ENCODE measurements around the gene CDK19. TPM values are rescaled to one million over a fixed set of nuclear protein-coding genes. Genes with fewer than 3 reads are reported as not detected.

Gene CDK19
- total RNA-seq, 1 donor from 2014 or later: 21.8 TPM

DNA sequence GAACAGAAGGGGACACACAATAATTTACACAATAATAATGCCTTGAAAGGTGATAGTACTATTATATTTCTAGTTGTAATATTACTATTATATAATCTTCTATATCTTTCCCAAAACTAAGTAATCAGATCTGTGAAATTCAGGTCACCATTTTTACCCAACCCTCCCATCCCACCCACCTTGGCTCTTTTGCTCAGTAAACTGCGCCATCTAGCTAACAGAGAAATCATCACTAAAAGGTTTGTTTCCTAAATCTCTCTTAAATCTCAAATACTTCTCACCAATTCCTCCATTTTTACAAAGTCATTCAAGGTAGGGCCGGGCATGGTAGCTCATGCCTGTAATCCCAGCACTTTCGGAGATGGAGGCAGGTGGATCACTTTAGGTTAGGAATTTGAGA, 83.4 kb downstream of the CDK19 start:
- Histone ChIP-seq H3K9me3 (ENCODE audit: insufficient read depth, low read depth, low read length) (no peaks in the 10 kb centered on the region), H2AFZ (ENCODE audit: low read depth, low read length) (no peak overlapping the region), H3K27me3 (ENCODE audit: insufficient read depth, low read length) (no peaks in the 10 kb centered on the region), H3K27ac (ENCODE audit: low read depth, low read length) (no peak overlapping the region), H4K20me1 (ENCODE audit: insufficient read depth, low read length) (no peaks in the 10 kb centered on the region), H3K4me2 (ENCODE audit: low read length) (no peak overlapping the region), H3K79me2 (ENCODE audit: insufficient read depth, low read length) (no peaks in the 10 kb centered on the region), H3K4me1 (ENCODE audit: insufficient read depth, low read length) (no peaks in the 10 kb centered on the region), H3K9ac (ENCODE audit: low read length) (no peak overlapping the region), H3K4me3 (ENCODE audit: insufficient read depth, low read depth, low read length) (no peak overlapping the region), H3K36me3 (ENCODE audit: insufficient read depth, low read length) (no peaks in the 10 kb centered on the region)
- DNase-seq (ENCODE audit: low read depth): no peak
- peaks cover 3% of the 10 kb centered on the region for H3K36me3 Mint-ChIP-seq (ENCODE audit: low read depth, unreplicated experiment)
- H3K27ac Mint-ChIP-seq (ENCODE audit: unreplicated experiment): no peak overlapping the region
- no peak overlapping the region for H3K4me3 Mint-ChIP-seq (ENCODE audit: unreplicated experiment)
- TF ChIP-seq, protein P1, sequence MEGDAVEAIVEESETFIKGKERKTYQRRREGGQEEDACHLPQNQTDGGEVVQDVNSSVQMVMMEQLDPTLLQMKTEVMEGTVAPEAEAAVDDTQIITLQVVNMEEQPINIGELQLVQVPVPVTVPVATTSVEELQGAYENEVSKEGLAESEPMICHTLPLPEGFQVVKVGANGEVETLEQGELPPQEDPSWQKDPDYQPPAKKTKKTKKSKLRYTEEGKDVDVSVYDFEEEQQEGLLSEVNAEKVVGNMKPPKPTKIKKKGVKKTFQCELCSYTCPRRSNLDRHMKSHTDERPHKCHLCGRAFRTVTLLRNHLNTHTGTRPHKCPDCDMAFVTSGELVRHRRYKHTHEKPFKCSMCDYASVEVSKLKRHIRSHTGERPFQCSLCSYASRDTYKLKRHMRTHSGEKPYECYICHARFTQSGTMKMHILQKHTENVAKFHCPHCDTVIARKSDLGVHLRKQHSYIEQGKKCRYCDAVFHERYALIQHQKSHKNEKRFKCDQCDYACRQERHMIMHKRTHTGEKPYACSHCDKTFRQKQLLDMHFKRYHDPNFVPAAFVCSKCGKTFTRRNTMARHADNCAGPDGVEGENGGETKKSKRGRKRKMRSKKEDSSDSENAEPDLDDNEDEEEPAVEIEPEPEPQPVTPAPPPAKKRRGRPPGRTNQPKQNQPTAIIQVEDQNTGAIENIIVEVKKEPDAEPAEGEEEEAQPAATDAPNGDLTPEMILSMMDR (IDR thresholded peaks at IDR 0.05; ENCODE audit: insufficient read depth, low read depth, low read length): no peak
- TF ChIP-seq EZH2 (IDR thresholded peaks at IDR 0.05; ENCODE audit: insufficient read depth, low read length): no peak
- peaks cover 2% of the 10 kb centered on the region for H3K9me3 Mint-ChIP-seq (ENCODE audit: unreplicated experiment)
- no peak for FAIRE-seq
- no peaks in the 10 kb centered on the region for H3K27me3 Mint-ChIP-seq (ENCODE audit: low read depth, unreplicated experiment)
- H3K4me1 Mint-ChIP-seq (ENCODE audit: low read depth, unreplicated experiment): peaks cover 4% of the 10 kb centered on the region

DNA sequence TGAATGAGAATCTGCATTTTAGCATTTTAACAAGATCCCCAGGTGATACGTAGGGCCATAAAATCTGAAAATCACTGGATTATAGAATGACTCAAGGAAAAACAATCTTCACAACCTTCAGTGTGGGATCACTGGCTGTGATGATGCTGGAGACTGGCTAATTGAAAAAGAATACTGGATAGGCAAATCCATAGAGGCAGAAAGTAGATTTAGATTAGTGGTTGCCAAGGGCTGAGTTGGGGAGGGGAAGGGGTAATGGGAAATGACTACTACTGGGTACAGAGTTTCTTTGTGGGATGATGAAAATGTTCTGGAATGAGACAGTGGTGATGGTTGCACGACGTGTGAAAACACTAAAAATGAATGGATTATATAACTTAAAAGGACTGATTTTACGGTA, 84.1 kb downstream of the CDK19 start:
- H3K27ac Mint-ChIP-seq (ENCODE audit: unreplicated experiment): no peak overlapping the region
- H3K9ac ChIP-seq (ENCODE audit: low read length): no peak overlapping the region
- H3K4me3 Mint-ChIP-seq (ENCODE audit: unreplicated experiment): no peak overlapping the region
- no peaks in the 10 kb centered on the region for H3K36me3 ChIP-seq (ENCODE audit: insufficient read depth, low read length)
- H3K27me3 Mint-ChIP-seq (ENCODE audit: low read depth, unreplicated experiment): no peaks in the 10 kb centered on the region
- H3K4me1 ChIP-seq (ENCODE audit: insufficient read depth, low read length): no peaks in the 10 kb centered on the region
- no peaks in the 10 kb centered on the region for H3K9me3 ChIP-seq (ENCODE audit: insufficient read depth, low read depth, low read length)
- FAIRE-seq: no peak
- H3K9me3 Mint-ChIP-seq (ENCODE audit: unreplicated experiment): peaks cover 2% of the 10 kb centered on the region
- H3K27ac ChIP-seq (ENCODE audit: low read depth, low read length): no peak overlapping the region
- H2AFZ ChIP-seq (ENCODE audit: low read depth, low read length): no peak overlapping the region
- H3K36me3 Mint-ChIP-seq (ENCODE audit: low read depth, unreplicated experiment): peaks cover 3% of the 10 kb centered on the region
- no peak overlapping the region for H3K4me2 ChIP-seq (ENCODE audit: low read length)
- no peaks in the 10 kb centered on the region for H4K20me1 ChIP-seq (ENCODE audit: insufficient read depth, low read length)
- H3K4me1 Mint-ChIP-seq (ENCODE audit: low read depth, unreplicated experiment): peaks cover 4% of the 10 kb centered on the region
- no peaks in the 10 kb centered on the region for H3K27me3 ChIP-seq (ENCODE audit: insufficient read depth, low read length)
- TF ChIP-seq, protein P1 (IDR thresholded peaks at IDR 0.05; ENCODE audit: insufficient read depth, low read depth, low read length): no peak
- TF ChIP-seq EZH2 (IDR thresholded peaks at IDR 0.05; ENCODE audit: insufficient read depth, low read length): no peak
- no peaks in the 10 kb centered on the region for H3K79me2 ChIP-seq (ENCODE audit: insufficient read depth, low read length)
- DNase-seq (ENCODE audit: low read depth): peak; percentile 44
- H3K4me3 ChIP-seq (ENCODE audit: insufficient read depth, low read depth, low read length): no peak overlapping the region

DNA sequence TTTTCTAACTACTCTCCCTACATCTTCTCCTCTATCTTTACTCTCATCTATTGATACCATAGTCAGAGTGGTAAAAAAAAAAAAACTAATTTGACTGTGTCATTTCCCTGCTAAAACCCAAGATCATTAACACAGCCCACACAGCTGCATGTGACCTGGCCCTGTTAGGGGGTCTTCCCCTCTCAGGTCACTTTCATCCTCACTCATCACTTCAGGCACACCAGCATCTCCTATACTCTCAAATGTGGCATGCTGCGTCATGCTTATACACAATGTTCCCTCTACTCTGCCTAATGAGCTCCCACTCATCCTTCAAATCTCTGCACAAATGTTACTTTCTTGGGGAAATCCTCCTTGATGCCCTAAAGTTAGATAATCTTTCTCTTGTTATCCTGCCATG, 86.8 kb downstream of the CDK19 start:
- H3K9me3 Mint-ChIP-seq (ENCODE audit: unreplicated experiment): no peaks in the 10 kb centered on the region
- FAIRE-seq (no peak), DNase-seq (ENCODE audit: low read depth) (no peak)
- peaks cover 4% of the 10 kb centered on the region for H3K4me1 Mint-ChIP-seq (ENCODE audit: low read depth, unreplicated experiment)
- Histone ChIP-seq H3K27ac (ENCODE audit: low read depth, low read length) (no peak overlapping the region), H3K27me3 (ENCODE audit: insufficient read depth, low read length) (no peaks in the 10 kb centered on the region), H3K36me3 (ENCODE audit: insufficient read depth, low read length) (no peaks in the 10 kb centered on the region), H3K79me2 (ENCODE audit: insufficient read depth, low read length) (no peaks in the 10 kb centered on the region), H3K4me1 (ENCODE audit: insufficient read depth, low read length) (no peaks in the 10 kb centered on the region), H2AFZ (ENCODE audit: low read depth, low read length) (no peak overlapping the region), H3K4me2 (ENCODE audit: low read length) (no peak overlapping the region), H3K9ac (ENCODE audit: low read length) (no peak overlapping the region), H3K9me3 (ENCODE audit: insufficient read depth, low read depth, low read length) (no peaks in the 10 kb centered on the region), H3K4me3 (ENCODE audit: insufficient read depth, low read depth, low read length) (no peak overlapping the region), H4K20me1 (ENCODE audit: insufficient read depth, low read length) (no peaks in the 10 kb centered on the region)
- H3K4me3 Mint-ChIP-seq (ENCODE audit: unreplicated experiment): no peak overlapping the region
- no peaks in the 10 kb centered on the region for H3K27me3 Mint-ChIP-seq (ENCODE audit: low read depth, unreplicated experiment)
- H3K27ac Mint-ChIP-seq (ENCODE audit: unreplicated experiment): no peak overlapping the region
- H3K36me3 Mint-ChIP-seq (ENCODE audit: low read depth, unreplicated experiment): no peaks in the 10 kb centered on the region
- TF ChIP-seq, protein P1 (IDR thresholded peaks at IDR 0.05; ENCODE audit: insufficient read depth, low read depth, low read length): no peak
- TF ChIP-seq EZH2 (IDR thresholded peaks at IDR 0.05; ENCODE audit: insufficient read depth, low read length): no peak

Measured in astrocyte (in vitro differentiated cells and primary cell).